ENCODE measurements around the gene LMNA.

The LMNA gene

DNA sequence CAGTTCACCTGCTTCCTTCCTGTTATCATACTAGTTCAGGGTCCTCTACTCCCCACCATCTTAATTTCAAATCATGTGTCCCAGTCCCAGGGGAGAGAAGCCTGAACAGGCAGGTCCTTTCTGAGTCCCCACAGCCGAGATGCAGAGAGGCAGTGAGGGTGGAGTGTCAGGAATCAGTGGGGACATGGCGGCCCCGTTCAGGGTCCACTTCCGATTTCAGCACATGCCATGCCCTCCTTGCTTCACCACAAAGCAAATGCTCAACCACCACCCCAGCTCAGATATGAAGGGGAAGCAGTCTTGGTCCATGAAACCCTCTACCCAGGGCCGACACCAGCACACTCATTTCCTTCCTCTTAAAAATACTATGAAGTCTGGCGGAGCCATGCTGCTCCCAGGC is 33.7 kb downstream of the LMNA start:
- TF ChIP-seq JUND (IDR thresholded peaks at IDR 0.05; ENCODE audit: low read depth) = no peak
- no peak for DNase-seq (ENCODE audit: low read depth in 1 of 2, low spot score in 1 of 2)
- in situ Hi-C loops (cut with HindIII; ENCODE audit: low pct_unique_long_range_greater_than_20kb, low sequenced_read_pairs) = no loop called here

GRCh38 chr1:156149374-156150332 is 35.1 kb downstream of the LMNA start:
- no peak for DNase-seq (ENCODE audit: low read depth in 1 of 2, low spot score in 1 of 2)
- TF ChIP-seq JUND (IDR thresholded peaks at IDR 0.05; ENCODE audit: low read depth) = no peak
- in situ Hi-C loops (cut with HindIII; ENCODE audit: low pct_unique_long_range_greater_than_20kb, low sequenced_read_pairs) = no loop called here

- TF ChIP-seq JUND (IDR thresholded peaks at IDR 0.05; ENCODE audit: low read depth) = no peak
- no peak for DNase-seq (ENCODE audit: low read depth in 1 of 2, low spot score in 1 of 2)
- in situ Hi-C loops (cut with HindIII; ENCODE audit: low pct_unique_long_range_greater_than_20kb, low sequenced_read_pairs) = no loop called here
These were observed 36.0 kb downstream of the LMNA start for GRCh38 chr1:156150333-156151011.

- DNase-seq (ENCODE audit: low read depth in 1 of 2, low spot score in 1 of 2) = no peak
- no peak for TF ChIP-seq JUND (IDR thresholded peaks at IDR 0.05; ENCODE audit: low read depth)
- in situ Hi-C loops (cut with HindIII; ENCODE audit: low pct_unique_long_range_greater_than_20kb, low sequenced_read_pairs) = no loop called here
These were observed 36.7 kb downstream of the LMNA start for GRCh38 chr1:156151093-156151688.

GRCh38 chr1:156152628-156153027 is 38.1 kb downstream of the LMNA start:
- in situ Hi-C loops (cut with HindIII; ENCODE audit: low pct_unique_long_range_greater_than_20kb, low sequenced_read_pairs) = no loop called here
- TF ChIP-seq JUND (IDR thresholded peaks at IDR 0.05; ENCODE audit: low read depth) = no peak
- no peak for DNase-seq (ENCODE audit: low read depth in 1 of 2, low spot score in 1 of 2)

DNA sequence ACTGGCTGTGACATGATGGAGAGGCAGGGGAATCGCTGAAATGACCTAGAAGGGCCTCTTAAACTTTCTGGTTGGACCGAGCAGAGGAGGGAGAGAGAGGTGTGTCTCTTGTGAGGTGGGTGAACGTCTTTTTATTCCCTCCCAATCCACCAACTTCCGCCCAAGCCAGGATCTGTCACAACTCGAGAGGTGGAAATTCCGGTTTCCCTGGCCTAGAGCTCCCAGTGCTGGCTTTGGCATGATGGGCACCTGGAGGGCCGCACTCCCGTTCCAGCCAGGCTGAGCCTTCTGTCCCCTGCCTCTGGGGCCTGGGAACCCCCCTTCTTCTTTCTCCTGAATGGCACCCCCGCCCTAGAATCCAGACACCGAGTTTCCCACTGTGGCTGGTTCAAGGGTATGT is 38.9 kb downstream of the LMNA start, which contains the start of gene SEMA4A:
Gene SEMA4A (plus strand): TSS at position 224 of the 400 bp plus-strand sequence. CDS start 994 bp downstream, outside the sequence.
- peak; percentile 97 to 98 for DNase-seq (ENCODE audit: low read depth in 1 of 2, low spot score in 1 of 2)
- TF ChIP-seq JUND (IDR thresholded peaks at IDR 0.05; ENCODE audit: low read depth) = no peak
- in situ Hi-C loops (cut with HindIII; ENCODE audit: low pct_unique_long_range_greater_than_20kb, low sequenced_read_pairs) = no loop called here

DNA sequence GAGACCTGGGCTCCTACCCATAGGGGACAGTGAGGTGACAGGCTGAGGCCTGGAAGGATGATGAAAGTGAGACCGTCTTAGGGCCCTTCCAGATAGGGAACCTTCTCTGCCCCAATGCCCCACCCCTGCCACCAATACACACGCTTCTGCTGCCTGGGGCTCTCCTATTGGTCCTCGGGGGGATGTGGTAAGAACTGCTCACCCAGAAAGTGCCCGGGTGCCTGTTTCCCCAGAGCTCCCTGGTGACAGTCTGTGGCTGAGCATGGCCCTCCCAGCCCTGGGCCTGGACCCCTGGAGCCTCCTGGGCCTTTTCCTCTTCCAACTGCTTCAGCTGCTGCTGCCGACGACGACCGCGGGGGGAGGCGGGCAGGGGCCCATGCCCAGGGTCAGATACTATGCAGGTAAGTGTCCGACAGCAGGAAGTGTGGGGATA is 39.8 kb downstream of the LMNA start:
- TF ChIP-seq JUND (IDR thresholded peaks at IDR 0.05; ENCODE audit: low read depth) = no peak
- DNase-seq (ENCODE audit: low read depth in 1 of 2, low spot score in 1 of 2) = no peak
- in situ Hi-C loops (cut with HindIII; ENCODE audit: low pct_unique_long_range_greater_than_20kb, low sequenced_read_pairs) = no loop called here

GRCh38 chr1:156155756-156156510 is 41.4 kb downstream of the LMNA start:
- TF ChIP-seq JUND (IDR thresholded peaks at IDR 0.05; ENCODE audit: low read depth) = no peak
- DNase-seq (ENCODE audit: low read depth in 1 of 2, low spot score in 1 of 2) = no peak
- in situ Hi-C loops (cut with HindIII; ENCODE audit: low pct_unique_long_range_greater_than_20kb, low sequenced_read_pairs) = no loop called here

DNA sequence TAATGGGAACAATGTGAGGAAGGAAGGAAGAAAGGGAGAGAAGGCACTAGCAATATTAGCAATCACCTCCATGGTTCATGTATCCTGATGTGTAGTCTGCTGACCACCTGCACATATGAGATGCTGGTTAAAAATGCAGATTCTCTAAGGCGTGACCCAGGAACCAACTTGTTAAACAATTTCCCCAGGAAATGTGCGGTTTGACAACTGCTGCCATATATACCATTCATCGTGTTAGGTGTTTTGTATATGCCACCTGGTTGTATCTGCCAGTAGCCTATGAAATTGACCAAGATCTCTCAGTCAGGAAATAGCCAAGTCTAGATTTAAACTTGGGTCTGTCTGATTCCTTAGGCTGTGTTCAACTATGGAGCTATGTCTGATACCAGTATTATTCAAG is 43.0 kb downstream of the LMNA start:
- no peak for DNase-seq (ENCODE audit: low read depth in 1 of 2, low spot score in 1 of 2)
- TF ChIP-seq JUND (IDR thresholded peaks at IDR 0.05; ENCODE audit: low read depth) = no peak
- in situ Hi-C loops (cut with HindIII; ENCODE audit: low pct_unique_long_range_greater_than_20kb, low sequenced_read_pairs) = no loop called here

DNA sequence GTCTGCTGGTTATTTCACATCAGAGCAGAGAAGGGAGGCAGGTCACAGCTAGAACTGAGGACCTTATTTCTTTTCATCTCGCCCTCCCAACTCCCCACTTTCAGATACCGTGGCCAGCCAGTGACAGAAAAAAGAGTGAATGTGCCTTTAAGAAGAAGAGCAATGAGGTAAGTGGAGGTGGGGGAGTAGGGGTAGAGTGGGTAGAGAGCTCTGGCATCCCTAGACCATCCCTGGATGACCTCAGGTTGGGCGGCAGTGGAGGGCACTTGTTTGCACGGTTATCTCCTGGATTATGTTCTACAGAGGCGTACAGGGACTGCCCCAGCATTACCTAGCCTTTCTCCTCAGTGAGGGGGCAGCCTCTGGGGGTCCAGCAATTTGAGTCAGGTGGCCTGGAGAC is 43.5 kb downstream of the LMNA start:
- TF ChIP-seq JUND (IDR thresholded peaks at IDR 0.05; ENCODE audit: low read depth) = no peak
- in situ Hi-C loops (cut with HindIII; ENCODE audit: low pct_unique_long_range_greater_than_20kb, low sequenced_read_pairs) = no loop called here
- no peak for DNase-seq (ENCODE audit: low read depth in 1 of 2, low spot score in 1 of 2)

- no peak for TF ChIP-seq JUND (IDR thresholded peaks at IDR 0.05; ENCODE audit: low read depth)
- in situ Hi-C loops (cut with HindIII; ENCODE audit: low pct_unique_long_range_greater_than_20kb, low sequenced_read_pairs) = no loop called here
- no peak for DNase-seq (ENCODE audit: low read depth in 1 of 2, low spot score in 1 of 2)
These were observed 45.7 kb downstream of the LMNA start for GRCh38 chr1:156160000-156160742.

Data from T47D (cell line).